GM12872 (cell line): Measurements from ENCODE around the gene SCYL3.

Experiments used
- CTCF ChIP-seq: IDR thresholded peaks from 3 replicates; pipeline ENCODE4 v1.5.1; 2011; ENCODE audit warnings: low read depth, mild to moderate bottlenecking, low read length, moderate library complexity; ENCODE audit not compliant: insufficient read depth

Gene SCYL3

DNA sequence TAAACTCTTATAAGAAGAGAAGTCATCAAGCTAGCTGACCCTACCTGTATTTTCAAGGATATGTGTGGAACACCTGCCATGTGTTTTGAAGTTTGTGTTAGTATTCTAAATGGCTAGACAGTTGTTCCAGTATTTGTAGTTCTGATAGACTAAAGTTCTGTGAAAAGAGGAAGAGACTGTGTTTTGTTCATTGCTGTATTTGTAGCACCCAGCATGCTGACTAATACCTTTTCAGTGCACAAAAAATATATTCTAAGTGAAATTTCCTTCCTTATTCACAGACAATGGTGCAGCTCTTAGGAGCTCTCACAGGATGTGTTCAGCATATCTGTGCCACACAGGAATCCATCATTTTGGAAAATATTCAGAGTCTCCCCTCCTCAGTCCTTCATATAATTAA lies 90.8 kb downstream of the SCYL3 start:
- TF ChIP-seq CTCF = no peak
